GM12878 (cell line): ENCODE results near the gene DST. TPM values are rescaled to one million over a fixed set of nuclear protein-coding genes. Genes with fewer than 3 reads are reported as not detected.

Experiments used
- ATAC-seq: fragments of 200-7000 bp; cut with Tn5 transposase; 3 replicates; pipeline ENCODE4 v1.9.1; 2020; ENCODE audit warnings: mild to moderate bottlenecking, moderate library complexity
- BruUV-seq: library from RNA; stranded (reverse); fragments of 400-500 nt; replicated peaks from 2 replicates; lab custom pipeline; 2021; lab: Mats Ljungman, UMichigan
- CTCF ChIA-PET: fragments of 300-600 bp; sonication (Branson Sonifier 250); formaldehyde crosslinking; extraction: SDS; loops from one replicate; lab custom pipeline; 2021; ENCODE audit warnings: inconsistent platforms; lab: Yijun Ruan, JAX
- POLR2A ChIA-PET: fragments of 350-600 bp; formaldehyde crosslinking; extraction: SDS; loops from one replicate; lab custom pipeline; 2021; ENCODE audit warnings: inconsistent platforms; lab: Charles Lee
- RAD21 ChIA-PET: fragments of 300-600 bp; sonication (Branson Sonifier 250); formaldehyde crosslinking; loops from one replicate; lab custom pipeline; 2023; ENCODE audit warnings: antibody characterized with exemption; ENCODE audit not compliant: unreplicated experiment; lab: Charles Lee
- SMC1A ChIA-PET: fragments of 300-600 bp; sonication (Branson Sonifier 250); formaldehyde crosslinking; loops from one replicate; lab custom pipeline; 2023; ENCODE audit not compliant: unreplicated experiment, uncharacterized antibody; lab: Charles Lee
- DNase-seq: peaks from one replicate; pipeline ENCODE4 v3.0.0-alpha.2; 2011; ENCODE audit warnings: low read depth, low spot score
- FAIRE-seq: peaks from 3 replicates; lab custom pipeline; 2011; peaks lifted over from hg19 to GRCh38; lab: Jason Lieb, UNC
- H2AFZ ChIP-seq: 2 replicates; pipeline ENCODE4 v1.6.0; 2011; ENCODE audit warnings: low read depth, low read length, control low read depth; ENCODE audit not compliant: control insufficient read depth
- H3K27ac ChIP-seq: 2 replicates; pipeline ENCODE4 v1.5.1; 2011; ENCODE audit warnings: control low read depth; ENCODE audit not compliant: control insufficient read depth, insufficient read depth
- H3K27me3 ChIP-seq, 2 experiments: replicated peaks in 1 of 2; 2 replicates each; pipeline versions ENCODE4 v1.6.0 to v1.6.1; 2011; ENCODE audit warnings: low read length in 1 of 2; ENCODE audit not compliant: control insufficient read depth in 2 of 2, insufficient read depth in 2 of 2
- H3K36me3 ChIP-seq, 2 experiments: 2 replicates each; pipeline ENCODE4 v1.5.1; 2011; ENCODE audit warnings: low read length in 1 of 2; ENCODE audit not compliant: control insufficient read depth in 2 of 2, insufficient read depth in 2 of 2
- H3K4me1 ChIP-seq: 2 replicates; pipeline ENCODE4 v1.6.1; 2011; ENCODE audit warnings: mild to moderate bottlenecking, low read length, moderate library complexity, mixed read lengths; ENCODE audit not compliant: control insufficient read depth, insufficient read depth
- H3K4me2 ChIP-seq: 2 replicates; pipeline ENCODE4 v1.6.0; 2011; ENCODE audit warnings: control low read depth; ENCODE audit not compliant: control insufficient read depth, insufficient read depth
- H3K4me3 ChIP-seq: fragments of 200-600 bp; sonication (generic); 2 replicates; pipeline ENCODE4 v1.5.1; 2016
- H3K79me2 ChIP-seq: 2 replicates; pipeline ENCODE4 v1.6.0; 2011; ENCODE audit warnings: low read length; ENCODE audit not compliant: control insufficient read depth, insufficient read depth
- H3K9ac ChIP-seq: 2 replicates; pipeline ENCODE4 v1.8.0; 2011; ENCODE audit warnings: low read length, control low read depth, mixed read lengths; ENCODE audit not compliant: control insufficient read depth, insufficient read depth
- H3K9me3 ChIP-seq: replicated peaks from 3 replicates; pipeline ENCODE4 v1.5.1; 2011; ENCODE audit warnings: mild to moderate bottlenecking, low read length; ENCODE audit not compliant: control insufficient read depth, insufficient read depth
- H4K20me1 ChIP-seq: 2 replicates; pipeline ENCODE4 v1.6.0; 2011; ENCODE audit not compliant: control insufficient read depth, insufficient read depth
- BHLHE40 ChIP-seq, 2 experiments: fragments of 450-650 bp in 1 of 2; IDR thresholded peaks; 2 replicates each; pipeline ENCODE4 v1.6.1; 2011 to 2017; ENCODE audit warnings: low read depth in 2 of 2, borderline replicate concordance in 1 of 2, improper control_type of control experiment in 1 of 2, low read length in 1 of 2, mild to moderate bottlenecking in 1 of 2
- FOXK2 ChIP-seq: fragments of 450-650 bp; IDR thresholded peaks from 2 replicates; pipeline ENCODE4 v1.6.1; 2017; ENCODE audit warnings: mild to moderate bottlenecking, moderate library complexity
- JUND ChIP-seq: IDR thresholded peaks from 2 replicates; pipeline ENCODE4 v1.6.1; 2012; ENCODE audit warnings: low read depth, mild to moderate bottlenecking, low read length, improper control_type of control experiment, moderate library complexity
- NFIC ChIP-seq: IDR thresholded peaks from 2 replicates; pipeline ENCODE4 v1.6.1; 2012; ENCODE audit warnings: low read depth, mild to moderate bottlenecking, inconsistent platforms, low read length, moderate library complexity
- WGBS: methylation state at CpG from one replicate; pipeline ENCODE4 v1.1.6; 2016; ENCODE audit warnings: low lambda C conversion rate; ENCODE audit not compliant: insufficient replicate concordance, insufficient coverage; ENCODE audit errors: missing lambda C conversion rate; 5-methylcytosine and 5-hydroxymethylcytosine counted together
- in situ Hi-C: fragments of 300-500 bp; cut with MboI; formaldehyde crosslinking; loops from 9 replicates; pipeline ENCODE4 v1.14.3; 2018; ENCODE audit warnings: mixed read lengths
- intact Hi-C: fragments of 100-400 bp; cut with micrococcal nuclease; formaldehyde crosslinking; loops from one replicate; pipeline ENCODE4 v1.14.2; 2022; ENCODE audit not compliant: unreplicated experiment
- polyA plus RNA-seq, 11 experiments: library from polyadenylated mRNA; depleted of rRNA in 4 of 11; unstranded in 6 of 11; stranded (reverse) in 5 of 11; fragments of >200 nt; fragmentation: Nextera tagmentation in 4 of 11; fragmentation: Illumina TruSeq in 1 of 11; extraction: Ambion mirVana in 4 of 11; extraction: Trizol in 1 of 11; gene quantifications; 1 replicate in 1 of 11; 2 replicates in 10 of 11; pipeline versions ENCODE4 v1.2.1 to v1.2.3, GENCODE V29; 2011 to 2016; ENCODE audit warnings: inconsistent platforms in 2 of 11, missing spikeins in 2 of 11, low read depth in 1 of 11
- total RNA-seq, 4 experiments: library from RNA; depleted of rRNA in 3 of 4; stranded (reverse); fragments of >200 nt in 3 of 4; fragmentation: Illumina TruSeq in 1 of 4; extraction: Trizol in 1 of 4; gene quantifications; 2 replicates each; pipeline versions ENCODE4 v1.2.1 to v1.2.3, GENCODE V29; 2013 to 2021
- TF ChIP-seq, protein P1 (sequence below): fragments of 150-350 bp; IDR thresholded peaks from 2 replicates; pipeline ENCODE4 v1.6.1; 2016; ENCODE audit warnings: low read depth, low read length
- TF ChIP-seq, protein P2 (sequence below): fragments of 450-650 bp; conservative IDR thresholded peaks from 2 replicates; pipeline ENCODE4 v1.6.1; 2017; ENCODE audit warnings: mild to moderate bottlenecking, moderate library complexity
- TF ChIP-seq, protein P3 (sequence below): fragments of 150-350 bp; IDR thresholded peaks from 2 replicates; pipeline ENCODE4 v1.6.1; 2014; ENCODE audit warnings: mild to moderate bottlenecking, low read depth, low read length
- TF ChIP-seq, protein P4 (sequence below): IDR thresholded peaks from 2 replicates; pipeline ENCODE4 v1.6.1; 2012; ENCODE audit warnings: mild to moderate bottlenecking, low read depth, low read length

The DST gene
- total and polyA plus RNA-seq, 10 of the 15 experiments (the other 5 are each of a cell fraction or from before 2014, with no cell fraction given): 32.1 to 156 (median 75.0) TPM

DNA sequence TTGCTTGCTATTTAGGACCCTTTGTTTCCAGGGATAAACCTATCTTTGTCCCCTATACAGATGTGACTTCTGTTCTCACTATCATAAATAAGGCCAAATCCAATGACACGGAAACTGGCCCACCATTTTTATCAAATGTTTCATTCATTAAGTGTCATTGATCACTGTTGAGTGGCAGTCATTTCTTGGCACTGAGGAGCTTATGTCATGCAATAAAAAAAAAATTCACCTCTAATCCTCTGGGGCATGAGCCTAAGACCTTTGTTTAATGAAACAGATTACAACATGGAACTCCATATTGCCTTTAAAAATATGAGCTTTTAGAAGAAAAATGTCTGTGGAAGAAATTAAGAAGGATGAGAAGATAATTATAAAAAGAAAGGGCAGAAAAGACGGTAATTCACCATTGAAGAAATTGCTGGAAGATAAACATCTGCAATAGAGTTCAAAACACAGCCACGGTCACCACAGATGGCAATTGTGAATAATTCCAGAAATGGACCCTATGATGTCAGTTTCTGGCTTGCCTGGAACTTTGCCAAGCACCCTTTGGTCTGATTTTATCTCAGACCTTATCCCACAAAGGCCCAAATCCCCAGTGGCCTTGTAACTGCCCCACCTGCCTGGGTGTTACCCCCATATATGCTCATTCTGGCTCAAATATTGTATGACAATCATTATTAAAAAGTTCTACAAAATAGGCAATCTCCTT is 91.1 kb downstream of the DST start:
- ATAC-seq: peak; percentile 13; the same call in 1 of the 3 replicates
- SMC1A ChIA-PET: interaction anchor here (2.0 to 2.9 kb wide), 3 partner anchors 9 to 40 kb away, joined by 8 to 14 read pairs (median 8); no protein-coding TSS in a partner anchor
- Histone ChIP-seq H3K4me3 (no peak overlapping the region), H4K20me1 (no peaks in the 10 kb centered on the region), H3K4me1 (peaks cover 9% of the 10 kb centered on the region; the same call in 1 of the 2 replicates), H3K79me2 (peaks cover 29% of the 10 kb centered on the region), H3K9ac (no peak overlapping the region), H2AFZ (no peak overlapping the region), H3K27me3 (no peaks in the 10 kb centered on the region), H3K9me3 (no peaks in the 10 kb centered on the region), H3K4me2 (no peak overlapping the region), H3K36me3 (peaks cover 7 to 24% of the 10 kb centered on the region in 2 experiments), H3K27ac (no peak overlapping the region)
- no peak for FAIRE-seq
- RAD21 ChIA-PET: interaction anchor here (1.3 kb wide), 1 partner anchor 9 kb away, joined by 4 read pairs; no protein-coding TSS in a partner anchor
- WGBS: 72% methylated on average over 3 of the region's 3 CpGs
- in situ Hi-C loops (no loop called here), intact Hi-C loops (no loop called here)
- no peak for DNase-seq
- BruUV-seq: no TSS peak
- CTCF ChIA-PET: interaction anchor here (0.7 to 3.1 kb wide), 4 partner anchors 9 to 60 kb away, joined by 4 to 15 read pairs (median 6); no protein-coding TSS in a partner anchor
- POLR2A ChIA-PET: no interaction called here
- TF ChIP-seq NFIC (no peak), BHLHE40 (IDR thresholded peaks at IDR 0.05; ENCODE audit: borderline replicate concordance in 1 of 2, low read depth in 2 of 2, low read length in 1 of 2) (no peak), FOXK2 (no peak), JUND (no peak)
- TF ChIP-seq, protein P1, sequence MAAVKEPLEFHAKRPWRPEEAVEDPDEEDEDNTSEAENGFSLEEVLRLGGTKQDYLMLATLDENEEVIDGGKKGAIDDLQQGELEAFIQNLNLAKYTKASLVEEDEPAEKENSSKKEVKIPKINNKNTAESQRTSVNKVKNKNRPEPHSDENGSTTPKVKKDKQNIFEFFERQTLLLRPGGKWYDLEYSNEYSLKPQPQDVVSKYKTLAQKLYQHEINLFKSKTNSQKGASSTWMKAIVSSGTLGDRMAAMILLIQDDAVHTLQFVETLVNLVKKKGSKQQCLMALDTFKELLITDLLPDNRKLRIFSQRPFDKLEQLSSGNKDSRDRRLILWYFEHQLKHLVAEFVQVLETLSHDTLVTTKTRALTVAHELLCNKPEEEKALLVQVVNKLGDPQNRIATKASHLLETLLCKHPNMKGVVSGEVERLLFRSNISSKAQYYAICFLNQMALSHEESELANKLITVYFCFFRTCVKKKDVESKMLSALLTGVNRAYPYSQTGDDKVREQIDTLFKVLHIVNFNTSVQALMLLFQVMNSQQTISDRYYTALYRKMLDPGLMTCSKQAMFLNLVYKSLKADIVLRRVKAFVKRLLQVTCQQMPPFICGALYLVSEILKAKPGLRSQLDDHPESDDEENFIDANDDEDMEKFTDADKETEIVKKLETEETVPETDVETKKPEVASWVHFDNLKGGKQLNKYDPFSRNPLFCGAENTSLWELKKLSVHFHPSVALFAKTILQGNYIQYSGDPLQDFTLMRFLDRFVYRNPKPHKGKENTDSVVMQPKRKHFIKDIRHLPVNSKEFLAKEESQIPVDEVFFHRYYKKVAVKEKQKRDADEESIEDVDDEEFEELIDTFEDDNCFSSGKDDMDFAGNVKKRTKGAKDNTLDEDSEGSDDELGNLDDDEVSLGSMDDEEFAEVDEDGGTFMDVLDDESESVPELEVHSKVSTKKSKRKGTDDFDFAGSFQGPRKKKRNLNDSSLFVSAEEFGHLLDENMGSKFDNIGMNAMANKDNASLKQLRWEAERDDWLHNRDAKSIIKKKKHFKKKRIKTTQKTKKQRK: no peak
- TF ChIP-seq, protein P2, sequence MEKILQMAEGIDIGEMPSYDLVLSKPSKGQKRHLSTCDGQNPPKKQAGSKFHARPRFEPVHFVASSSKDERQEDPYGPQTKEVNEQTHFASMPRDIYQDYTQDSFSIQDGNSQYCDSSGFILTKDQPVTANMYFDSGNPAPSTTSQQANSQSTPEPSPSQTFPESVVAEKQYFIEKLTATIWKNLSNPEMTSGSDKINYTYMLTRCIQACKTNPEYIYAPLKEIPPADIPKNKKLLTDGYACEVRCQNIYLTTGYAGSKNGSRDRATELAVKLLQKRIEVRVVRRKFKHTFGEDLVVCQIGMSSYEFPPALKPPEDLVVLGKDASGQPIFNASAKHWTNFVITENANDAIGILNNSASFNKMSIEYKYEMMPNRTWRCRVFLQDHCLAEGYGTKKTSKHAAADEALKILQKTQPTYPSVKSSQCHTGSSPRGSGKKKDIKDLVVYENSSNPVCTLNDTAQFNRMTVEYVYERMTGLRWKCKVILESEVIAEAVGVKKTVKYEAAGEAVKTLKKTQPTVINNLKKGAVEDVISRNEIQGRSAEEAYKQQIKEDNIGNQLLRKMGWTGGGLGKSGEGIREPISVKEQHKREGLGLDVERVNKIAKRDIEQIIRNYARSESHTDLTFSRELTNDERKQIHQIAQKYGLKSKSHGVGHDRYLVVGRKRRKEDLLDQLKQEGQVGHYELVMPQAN: no peak
- TF ChIP-seq, protein P3, sequence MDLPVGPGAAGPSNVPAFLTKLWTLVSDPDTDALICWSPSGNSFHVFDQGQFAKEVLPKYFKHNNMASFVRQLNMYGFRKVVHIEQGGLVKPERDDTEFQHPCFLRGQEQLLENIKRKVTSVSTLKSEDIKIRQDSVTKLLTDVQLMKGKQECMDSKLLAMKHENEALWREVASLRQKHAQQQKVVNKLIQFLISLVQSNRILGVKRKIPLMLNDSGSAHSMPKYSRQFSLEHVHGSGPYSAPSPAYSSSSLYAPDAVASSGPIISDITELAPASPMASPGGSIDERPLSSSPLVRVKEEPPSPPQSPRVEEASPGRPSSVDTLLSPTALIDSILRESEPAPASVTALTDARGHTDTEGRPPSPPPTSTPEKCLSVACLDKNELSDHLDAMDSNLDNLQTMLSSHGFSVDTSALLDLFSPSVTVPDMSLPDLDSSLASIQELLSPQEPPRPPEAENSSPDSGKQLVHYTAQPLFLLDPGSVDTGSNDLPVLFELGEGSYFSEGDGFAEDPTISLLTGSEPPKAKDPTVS: no peak
- TF ChIP-seq, protein P4, sequence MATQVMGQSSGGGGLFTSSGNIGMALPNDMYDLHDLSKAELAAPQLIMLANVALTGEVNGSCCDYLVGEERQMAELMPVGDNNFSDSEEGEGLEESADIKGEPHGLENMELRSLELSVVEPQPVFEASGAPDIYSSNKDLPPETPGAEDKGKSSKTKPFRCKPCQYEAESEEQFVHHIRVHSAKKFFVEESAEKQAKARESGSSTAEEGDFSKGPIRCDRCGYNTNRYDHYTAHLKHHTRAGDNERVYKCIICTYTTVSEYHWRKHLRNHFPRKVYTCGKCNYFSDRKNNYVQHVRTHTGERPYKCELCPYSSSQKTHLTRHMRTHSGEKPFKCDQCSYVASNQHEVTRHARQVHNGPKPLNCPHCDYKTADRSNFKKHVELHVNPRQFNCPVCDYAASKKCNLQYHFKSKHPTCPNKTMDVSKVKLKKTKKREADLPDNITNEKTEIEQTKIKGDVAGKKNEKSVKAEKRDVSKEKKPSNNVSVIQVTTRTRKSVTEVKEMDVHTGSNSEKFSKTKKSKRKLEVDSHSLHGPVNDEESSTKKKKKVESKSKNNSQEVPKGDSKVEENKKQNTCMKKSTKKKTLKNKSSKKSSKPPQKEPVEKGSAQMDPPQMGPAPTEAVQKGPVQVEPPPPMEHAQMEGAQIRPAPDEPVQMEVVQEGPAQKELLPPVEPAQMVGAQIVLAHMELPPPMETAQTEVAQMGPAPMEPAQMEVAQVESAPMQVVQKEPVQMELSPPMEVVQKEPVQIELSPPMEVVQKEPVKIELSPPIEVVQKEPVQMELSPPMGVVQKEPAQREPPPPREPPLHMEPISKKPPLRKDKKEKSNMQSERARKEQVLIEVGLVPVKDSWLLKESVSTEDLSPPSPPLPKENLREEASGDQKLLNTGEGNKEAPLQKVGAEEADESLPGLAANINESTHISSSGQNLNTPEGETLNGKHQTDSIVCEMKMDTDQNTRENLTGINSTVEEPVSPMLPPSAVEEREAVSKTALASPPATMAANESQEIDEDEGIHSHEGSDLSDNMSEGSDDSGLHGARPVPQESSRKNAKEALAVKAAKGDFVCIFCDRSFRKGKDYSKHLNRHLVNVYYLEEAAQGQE: no peak
